Measurements from ENCODE around the gene NFE2L1. TPM values are rescaled to one million over a fixed set of nuclear protein-coding genes. Genes with fewer than 3 reads are reported as not detected.

Gene NFE2L1
- polyA plus RNA-seq, 2 of the 4 experiments (the other 2 are of a cell fraction) = 108 to 283 TPM

DNA sequence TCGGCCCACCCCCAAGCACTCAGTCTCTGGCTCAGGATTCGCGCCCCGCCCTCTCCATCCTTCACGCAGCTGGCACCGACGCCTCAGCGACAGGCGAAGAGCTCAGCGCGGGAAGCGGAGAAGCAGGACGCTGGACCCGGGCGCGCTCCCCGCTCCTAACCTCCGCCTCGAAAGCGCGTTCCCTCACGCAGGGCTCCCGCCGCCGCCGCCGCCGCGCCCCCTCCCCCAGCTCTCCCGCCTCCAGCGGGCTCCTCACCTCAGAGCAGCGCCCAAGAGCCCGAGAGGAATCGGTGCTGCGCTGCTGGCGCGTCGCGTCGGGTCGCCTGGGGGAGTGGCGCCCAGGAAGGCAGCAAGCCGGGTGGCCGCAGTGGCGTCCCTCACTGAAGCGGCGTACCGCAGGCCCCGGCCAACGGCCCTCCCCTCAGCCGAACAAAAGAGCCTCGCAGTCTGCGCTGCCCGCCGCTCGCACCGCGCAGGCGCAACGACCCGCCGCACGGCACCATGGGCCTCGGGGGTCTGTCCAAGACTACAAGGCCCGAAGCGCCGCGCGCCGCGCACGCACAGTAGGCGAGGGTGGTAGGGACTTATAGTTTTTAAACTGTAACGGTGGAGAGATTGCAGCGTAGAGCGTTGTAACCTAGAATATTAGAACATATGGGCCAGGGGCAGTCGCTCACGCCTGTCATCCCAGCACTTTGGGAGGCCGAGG lies 53.0 kb downstream of the NFE2L1 start, which contains the start of gene CBX1 (continued):
- TF ChIP-seq ZNF302 (CRISPR knock-in tag; IDR thresholded peaks at IDR 0.05) (no peak), BCL3 (IDR thresholded peaks at IDR 0.05) (0 out of 3 replicates have a peak, but pooled peaks have one; percentile 71), CBX2 (IDR thresholded peaks at IDR 0.05; ENCODE audit: borderline replicate concordance, low read depth) (no peak), ZFP36 (IDR thresholded peaks at IDR 0.05; ENCODE audit: borderline replicate concordance, partially characterized antibody) (peak; percentile 13)

GRCh38 chr17:48102043-48102750 lies 54.0 kb downstream of the NFE2L1 start:
- TF ChIP-seq ZFP36 (IDR thresholded peaks at IDR 0.05; ENCODE audit: borderline replicate concordance, partially characterized antibody) (no peak), CHD2 (IDR thresholded peaks at IDR 0.05; ENCODE audit: low read length, partially characterized antibody) (no peak), RNF2 (IDR thresholded peaks at IDR 0.05; ENCODE audit: borderline replicate concordance, low read depth) (no peak), CBX2 (IDR thresholded peaks at IDR 0.05; ENCODE audit: borderline replicate concordance, low read depth) (no peak), HOXB5 (CRISPR knock-in tag; IDR thresholded peaks at IDR 0.05) (no peak), MAZ (IDR thresholded peaks at IDR 0.05; ENCODE audit: borderline replicate concordance, low read depth, low read length) (no peak), PHF8 (IDR thresholded peaks at IDR 0.05; ENCODE audit: borderline replicate concordance, low read depth) (no peak), SREBF2 (IDR thresholded peaks at IDR 0.05) (no peak), POLR2AphosphoS2 (conservative IDR thresholded peaks at IDR 0.05; ENCODE audit: low read length) (no peak), USF2 (IDR thresholded peaks at IDR 0.05) (no peak), MYC (IDR thresholded peaks at IDR 0.05; ENCODE audit: borderline replicate concordance, low read length) (no peak), ZSCAN20 (CRISPR knock-in tag; IDR thresholded peaks at IDR 0.05) (no peak), NPAS2 (CRISPR knock-in tag; IDR thresholded peaks at IDR 0.05; ENCODE audit: borderline replicate concordance) (no peak), FOSB (CRISPR knock-in tag; IDR thresholded peaks at IDR 0.05) (no peak), BHLHE40 (IDR thresholded peaks at IDR 0.05; ENCODE audit: low read depth, low read length) (no peak), KDM5A (IDR thresholded peaks at IDR 0.05) (no peak), HOXB13 (CRISPR knock-in tag; IDR thresholded peaks at IDR 0.05; ENCODE audit: low read depth) (no peak)
- peak overlapping the region; percentile 89 to 90 for H3K27ac ChIP-seq
- no peaks in the 10 kb centered on the region for H3K9me3 ChIP-seq
- ATAC-seq (no peak), FAIRE-seq (no peak), DNase-seq (ENCODE audit: low read depth in 1 of 2, low spot score in 1 of 2) (no peak)
- H3K4me2 ChIP-seq = peak overlapping the region; percentile 91
- CTCF ChIA-PET = interaction anchor here (0.6 to 10.3 kb wide), 5 partner anchors 10 to 1041 kb away, joined by 3 to 79 read pairs (median 9); no protein-coding TSS in a partner anchor
- POLR2A ChIA-PET = interaction anchor here (0.6 kb wide), 1 partner anchor 454 kb away, joined by 3 read pairs; no protein-coding TSS in a partner anchor
- peak overlapping the region; percentile 76 for H3K4me3 ChIP-seq
- H3K4me1 ChIP-seq = peaks cover 19% of the 10 kb centered on the region
- whole genome bisulfite sequencing (ENCODE audit: missing lambda C conversion rate) = 88% methylated on average over 19 of the region's 19 CpGs

All from A549 (cell line).